HG03342 (cell line): ENCODE results near the gene NAT8L.

ENCODE experiments used
- ATAC-seq: cut with Tn5 transposase; IDR thresholded peaks from one replicate; pipeline ENCODE4 v1.9.1; 2021; ENCODE audit warnings: mild to moderate bottlenecking, moderate library complexity; ENCODE audit not compliant: unreplicated experiment

The NAT8L gene

GRCh38 chr4:2073808-2074481, 14.8 kb downstream of the NAT8L start:
- no peak for ATAC-seq

GRCh38 chr4:2074588-2074987, 15.5 kb downstream of the NAT8L start:
- no peak for ATAC-seq

- no peak for ATAC-seq
Measured at GRCh38 chr4:2075171-2075986, 16.3 kb downstream of the NAT8L start.

GRCh38 chr4:2075987-2076907, 17.1 kb downstream of the NAT8L start:
- no peak for ATAC-seq

- no peak for ATAC-seq
Measured at GRCh38 chr4:2076908-2077536, 17.9 kb downstream of the NAT8L start.

GRCh38 chr4:2077537-2078460, 18.7 kb downstream of the NAT8L start:
- no peak for ATAC-seq

GRCh38 chr4:2078584-2078983, 19.5 kb downstream of the NAT8L start:
- ATAC-seq: no peak

GRCh38 chr4:2079006-2079405, 19.9 kb downstream of the NAT8L start:
- ATAC-seq: no peak

GRCh38 chr4:2079926-2080325, 20.8 kb downstream of the NAT8L start:
- ATAC-seq: no peak

- no peak for ATAC-seq
Measured at GRCh38 chr4:2080429-2081300, 21.5 kb downstream of the NAT8L start.

GRCh38 chr4:2081540-2081939, 22.4 kb downstream of the NAT8L start:
- ATAC-seq: no peak

GRCh38 chr4:2082118-2082517, 23.0 kb downstream of the NAT8L start:
- ATAC-seq: no peak

GRCh38 chr4:2082627-2083026, 23.5 kb downstream of the NAT8L start:
- ATAC-seq: no peak

- ATAC-seq: no peak
Measured at GRCh38 chr4:2083116-2083825, 24.1 kb downstream of the NAT8L start.

GRCh38 chr4:2083826-2084160, 24.7 kb downstream of the NAT8L start:
- no peak for ATAC-seq

- no peak for ATAC-seq
Measured at GRCh38 chr4:2084316-2084715, 25.2 kb downstream of the NAT8L start.

GRCh38 chr4:2085496-2085901, 26.4 kb downstream of the NAT8L start:
- ATAC-seq: no peak

GRCh38 chr4:2087170-2087569, 28.0 kb downstream of the NAT8L start:
- no peak for ATAC-seq
